Sigmoid colon (tissue), 4 donors: ENCODE measurements around the gene ANKHD1.

Experiments
- CTCF ChIP-seq, 4 experiments: fragments of 450-650 bp in 3 of 4; fragments of 200-600 bp in 1 of 4; IDR thresholded peaks; one replicate each; pipeline ENCODE4 v1.5.1; 2016 to 2019; ENCODE audit warnings: antibody characterized with exemption in 4 of 4, mild to moderate bottlenecking in 3 of 4, moderate library complexity in 2 of 4
- EP300 ChIP-seq, 4 donors: sonication (generic); formaldehyde crosslinking; IDR thresholded peaks; one replicate each; pipeline ENCODE4 v1.6.1; 2017; ENCODE audit warnings: antibody characterized with exemption in 4 of 4

GRCh38 chr5:140358738-140359310 lies 42.8 kb upstream of the ANKHD1 start:
- TF ChIP-seq CTCF (IDR thresholded peaks at IDR 0.05): no peak
- no peak for TF ChIP-seq EP300 (IDR thresholded peaks at IDR 0.05)
